ENCODE measurements around the gene XBP1.
"Not testable (repeated sequence)": the region's sequence is repeated elsewhere in the genome, so short reads cannot be mapped to it uniquely, and the experiment has no call there.

Gene XBP1

DNA sequence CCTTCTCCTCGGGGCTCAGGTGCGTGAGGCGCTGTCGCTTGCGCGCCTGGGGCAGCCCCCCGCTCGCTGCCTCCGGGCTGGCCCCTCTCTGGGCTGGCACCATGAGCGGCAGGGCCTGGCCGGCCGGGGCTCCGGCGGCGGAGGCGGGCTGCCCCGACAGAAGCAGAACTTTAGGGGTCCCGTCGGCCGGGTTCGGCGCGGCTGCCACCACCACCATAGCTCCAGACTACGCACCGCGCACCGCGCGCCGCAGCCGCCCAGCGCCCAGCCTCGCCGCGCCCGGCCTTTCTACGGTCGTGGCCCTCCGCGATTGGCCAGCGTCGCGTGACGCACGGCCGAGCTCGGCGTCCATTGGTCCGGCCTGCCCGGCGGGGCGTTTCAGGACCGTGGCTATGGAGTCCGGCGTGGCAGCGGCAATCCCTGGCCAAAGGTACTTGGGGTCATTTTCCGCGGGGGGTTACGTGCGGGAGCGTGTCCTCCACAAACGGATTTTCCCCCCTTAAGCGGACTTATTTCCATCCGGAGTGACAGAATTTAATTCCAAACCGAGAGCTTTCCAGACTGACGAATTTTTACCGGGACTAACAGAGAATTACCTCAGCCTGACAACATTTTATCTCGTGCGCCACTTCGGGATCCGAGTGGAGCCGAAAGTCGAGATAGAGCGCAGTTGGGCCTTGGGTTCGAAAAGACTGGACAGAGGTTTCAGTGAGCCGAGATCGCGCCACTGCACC is at the start of gene XBP1:
Gene XBP1 (minus strand): TSS at position 262 of the 734 bp plus-strand sequence.
- peak; percentile 88 for DNase-seq

DNA sequence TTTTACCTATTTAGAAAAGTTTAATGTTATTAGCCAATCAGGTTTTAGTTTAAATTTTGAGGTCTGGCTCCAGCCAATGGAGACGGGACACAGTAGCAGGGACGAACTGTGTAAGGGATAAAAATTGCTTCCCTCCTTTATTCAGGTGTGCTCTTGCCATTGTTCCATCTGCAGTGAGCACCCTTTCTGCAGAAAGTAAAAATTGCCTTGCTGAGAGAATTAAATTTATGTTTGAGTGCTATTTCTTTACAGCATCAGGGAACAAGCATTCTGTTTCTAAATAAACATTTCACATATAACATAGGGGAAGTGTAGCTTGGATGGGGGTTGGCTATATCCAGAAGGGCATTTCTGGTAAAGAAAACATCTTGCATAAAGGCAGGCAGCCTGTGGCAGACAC is 46.6 kb upstream of the XBP1 start:
- no peak for DNase-seq

DNA sequence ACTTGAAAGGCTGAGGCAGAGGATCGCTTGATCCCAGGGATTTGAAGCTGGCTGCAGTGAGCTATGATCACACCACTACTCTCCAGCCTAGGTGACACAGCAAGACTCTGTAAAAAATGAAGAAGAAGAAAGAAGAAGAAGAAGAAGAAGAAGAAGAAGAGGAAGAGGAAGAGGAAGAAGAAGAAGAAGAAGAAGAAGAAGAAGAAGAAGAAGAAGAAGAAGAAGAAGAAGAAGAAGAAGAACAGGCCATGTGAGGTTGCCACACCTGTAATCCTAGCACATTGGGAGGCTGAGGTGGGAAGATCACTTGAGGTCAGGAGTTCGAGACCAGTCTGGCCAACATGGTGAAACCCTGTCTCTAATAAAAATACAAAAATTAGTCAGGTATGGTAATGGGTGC is 43.9 kb upstream of the XBP1 start:
- not testable (repeated sequence) for DNase-seq

DNA sequence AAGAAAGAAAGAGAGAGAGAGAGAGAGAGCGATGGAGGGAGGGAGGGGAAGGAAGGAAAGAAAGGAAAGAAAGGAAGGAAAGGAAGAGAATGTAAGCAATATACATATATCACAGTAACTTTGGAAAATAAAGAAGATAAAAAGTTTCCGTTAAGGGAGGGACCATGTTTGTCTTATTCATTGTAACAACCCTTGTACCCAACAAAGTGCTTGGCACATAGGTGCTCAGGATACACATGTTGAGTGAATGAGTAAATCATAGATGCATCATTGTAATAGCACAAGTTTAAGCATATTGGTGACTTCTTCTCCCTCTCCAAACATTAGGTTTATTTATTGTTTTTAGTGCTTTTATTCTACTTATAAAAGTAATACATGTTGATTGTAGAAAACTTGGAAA is 43.3 kb upstream of the XBP1 start:
- DNase-seq: no peak

DNA sequence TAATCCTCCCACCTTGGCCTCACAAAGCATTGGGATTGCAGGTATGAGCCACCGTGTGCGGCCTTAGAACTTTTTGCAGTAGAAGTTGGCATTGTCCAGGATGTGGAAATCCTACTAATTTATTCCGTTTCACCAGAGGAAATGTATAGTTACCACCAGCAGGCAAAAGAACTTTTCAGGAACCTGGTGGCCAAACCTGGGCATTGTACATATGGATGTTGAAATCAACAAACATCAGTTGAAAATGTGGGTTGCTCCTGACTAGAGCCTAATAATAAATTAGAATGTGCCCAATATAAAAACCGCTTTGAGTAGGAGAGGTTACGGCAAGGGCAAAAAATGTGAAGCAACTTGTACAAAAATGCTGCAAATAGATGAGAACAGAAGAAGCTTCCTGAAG is 40.7 kb upstream of the XBP1 start:
- no peak for DNase-seq

DNA sequence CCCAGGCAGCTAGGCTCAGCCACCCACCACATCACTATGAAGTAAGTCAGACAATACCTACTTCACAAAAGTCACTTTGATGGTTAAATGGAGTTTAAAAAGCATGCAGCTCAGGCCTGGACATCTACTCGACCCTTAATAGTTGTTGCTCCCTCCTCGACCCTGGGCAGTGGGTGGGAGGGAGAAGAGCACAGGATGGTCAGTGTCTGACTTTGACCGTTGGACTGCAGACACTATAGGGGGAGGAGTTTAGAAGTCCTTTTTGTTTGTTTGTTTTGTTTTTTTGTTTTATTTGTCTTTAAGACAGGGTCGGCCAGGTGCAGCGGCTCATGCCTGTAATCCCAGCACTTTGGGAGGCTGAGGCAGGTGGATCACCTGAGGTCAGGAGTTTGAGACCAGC is 38.6 kb upstream of the XBP1 start:
- no peak for DNase-seq

DNA sequence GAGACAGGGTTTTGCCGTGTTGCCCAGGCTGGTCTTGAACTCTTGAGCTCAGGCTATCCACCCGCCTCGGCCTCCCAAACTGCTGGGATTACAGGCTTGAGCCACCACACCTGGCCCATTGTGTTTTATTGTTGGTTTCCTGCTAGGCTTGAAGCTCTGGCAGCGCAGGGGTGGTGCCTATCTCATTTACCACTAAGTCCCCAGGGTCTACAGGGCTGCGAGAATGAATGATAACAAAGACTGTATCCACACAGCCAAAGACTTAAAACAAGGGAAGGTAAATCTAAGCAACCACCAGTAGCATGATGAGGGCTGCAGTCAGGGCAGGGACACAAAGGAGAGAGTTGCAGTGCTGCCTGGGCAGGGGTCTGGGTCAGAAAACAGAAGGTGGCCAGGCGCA is 37.3 kb upstream of the XBP1 start:
- DNase-seq: no peak

DNA sequence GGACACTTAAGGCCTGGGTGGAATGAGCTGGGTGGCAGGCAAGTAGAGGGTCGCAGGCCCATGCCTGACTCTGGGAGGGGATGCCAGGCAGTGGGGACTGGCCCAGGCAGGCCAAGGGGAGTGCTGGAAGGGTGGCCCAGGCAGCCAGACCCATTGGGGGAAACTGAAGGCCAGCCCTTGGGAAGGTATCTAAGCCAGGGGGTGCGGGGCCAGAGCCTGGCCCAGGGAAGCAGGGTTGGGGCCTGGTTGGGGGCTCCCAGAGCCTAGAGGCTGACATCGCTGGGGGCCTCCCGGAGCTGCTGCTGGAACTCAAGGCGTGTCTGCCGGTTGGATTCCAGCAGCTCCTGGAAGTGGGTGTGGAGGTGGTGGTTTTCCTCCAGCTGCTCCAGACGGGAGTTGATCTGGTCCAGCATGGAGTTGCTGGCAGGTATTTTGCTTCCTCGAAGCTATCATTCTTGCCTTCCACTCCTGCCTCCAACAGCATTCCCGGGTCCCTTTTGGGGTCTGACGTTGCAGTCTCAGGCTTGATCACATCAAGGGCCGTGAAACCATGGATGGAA is 35.3 kb upstream of the XBP1 start:
- no peak for DNase-seq

DNA sequence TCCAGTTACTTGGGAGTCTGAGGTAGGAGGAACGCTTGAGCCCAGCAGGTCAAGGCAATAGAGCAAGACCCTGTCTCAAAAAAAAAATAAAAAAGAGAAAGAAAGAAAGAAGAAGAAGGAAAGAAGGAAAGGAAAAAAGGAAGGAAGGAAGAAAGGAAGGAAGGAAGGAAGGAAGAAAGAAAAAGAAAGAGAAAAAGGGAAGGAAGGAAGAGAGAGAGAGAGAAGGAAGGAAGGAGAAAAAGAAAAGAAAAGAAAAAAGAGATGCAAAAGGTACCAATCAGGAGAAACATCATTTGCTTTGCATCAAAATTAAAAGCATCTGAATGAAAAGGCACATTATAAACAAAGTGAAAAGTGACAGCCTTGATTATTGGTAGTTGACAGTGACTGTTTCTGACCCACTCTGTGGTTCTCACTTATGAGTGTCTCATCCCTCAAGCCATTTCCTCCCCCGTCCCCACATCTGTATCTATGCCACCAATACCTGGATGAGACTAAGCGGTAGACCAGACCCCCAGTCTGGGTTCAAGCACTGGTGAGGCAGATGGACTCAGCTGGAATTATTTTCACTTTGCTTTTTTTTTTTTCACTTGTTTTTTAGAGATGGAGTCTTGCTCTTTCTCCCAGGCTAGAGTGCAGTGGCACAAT is 33.0 kb upstream of the XBP1 start:
- no peak for DNase-seq

DNA sequence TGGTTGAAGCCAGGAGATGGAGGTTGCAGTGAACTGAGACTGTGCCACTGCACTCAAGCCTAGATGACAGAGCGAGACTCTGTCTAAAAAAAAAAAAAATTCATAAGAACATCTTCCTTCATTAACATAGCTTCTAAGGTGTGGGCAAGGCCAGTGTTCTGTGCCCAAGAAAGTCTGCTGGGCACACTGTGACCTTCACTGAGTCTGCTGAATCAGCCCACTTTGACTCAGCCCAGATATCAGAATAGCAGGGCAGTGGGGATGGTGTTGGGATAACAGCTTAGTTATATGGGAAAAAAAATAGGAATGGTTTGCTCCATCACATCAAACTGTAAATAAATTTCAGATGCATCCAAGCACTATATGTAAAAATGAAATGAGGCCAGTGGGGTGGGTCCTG is 32.4 kb upstream of the XBP1 start:
- no peak for DNase-seq

DNA sequence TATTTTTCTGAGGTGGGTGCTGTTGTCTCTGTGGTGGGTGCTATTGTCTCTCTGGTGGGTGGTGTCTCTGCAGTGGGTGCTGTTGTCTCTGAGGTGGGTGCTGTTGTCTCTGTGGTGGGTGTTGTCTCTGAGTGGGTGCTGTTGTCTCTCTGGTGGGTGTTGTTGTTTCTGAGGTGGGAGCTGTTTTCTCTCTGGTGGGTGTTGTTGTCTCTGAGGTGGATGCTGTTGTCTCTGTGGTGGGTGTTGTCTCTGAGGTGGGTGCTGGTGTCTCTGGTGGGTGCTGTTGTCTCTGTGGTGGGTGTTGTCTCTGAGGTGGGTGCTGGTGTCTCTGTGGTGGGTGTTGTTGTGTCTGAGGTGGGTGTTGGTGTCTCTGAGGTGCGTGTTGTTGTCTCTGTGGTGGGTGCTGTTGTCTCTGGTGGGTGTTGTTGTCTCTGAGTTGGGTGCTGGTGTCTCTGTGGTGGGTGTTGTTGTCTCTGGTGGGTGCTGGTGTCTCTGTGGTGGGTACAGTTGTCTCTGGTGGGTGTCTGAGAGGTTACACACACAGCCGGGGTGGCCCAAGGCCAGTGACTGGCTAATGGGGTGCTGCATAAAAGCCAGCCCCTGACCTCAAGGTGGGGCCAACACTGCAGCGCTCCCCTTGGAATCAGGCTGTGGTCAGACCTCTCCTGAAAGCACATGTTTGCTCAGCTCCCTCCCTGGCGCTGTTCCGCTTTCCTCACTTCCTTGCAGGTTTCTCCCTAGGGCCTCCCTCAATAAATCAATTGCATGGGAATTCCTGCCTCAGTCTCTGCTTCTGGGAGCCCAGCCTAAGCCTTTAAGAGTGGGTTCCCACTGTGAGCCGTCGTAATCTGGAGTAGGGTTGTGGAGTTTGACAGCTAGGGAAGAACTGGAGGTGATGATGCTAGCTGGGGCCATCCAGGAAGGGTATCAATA is 31.0 kb upstream of the XBP1 start:
- no peak for DNase-seq

DNA sequence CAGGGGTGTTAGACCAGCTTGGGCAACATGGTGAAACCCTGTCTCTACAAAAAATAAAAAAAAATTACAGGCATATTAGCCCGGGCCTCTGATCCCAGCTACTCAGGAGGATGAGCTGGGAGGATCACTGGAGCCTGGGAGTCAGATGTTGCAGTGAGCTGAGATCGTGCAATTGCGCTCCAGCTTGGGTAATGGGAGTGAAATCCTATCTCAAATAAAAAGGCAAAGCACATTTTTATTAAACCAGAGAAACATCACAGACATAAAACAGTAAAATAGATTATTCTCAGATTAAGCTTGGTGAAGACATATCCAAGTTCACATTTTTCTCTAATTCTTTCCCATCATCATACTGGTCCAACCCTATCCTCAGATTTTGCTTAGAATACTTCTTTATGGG is 30.1 kb upstream of the XBP1 start:
- DNase-seq: no peak

DNA sequence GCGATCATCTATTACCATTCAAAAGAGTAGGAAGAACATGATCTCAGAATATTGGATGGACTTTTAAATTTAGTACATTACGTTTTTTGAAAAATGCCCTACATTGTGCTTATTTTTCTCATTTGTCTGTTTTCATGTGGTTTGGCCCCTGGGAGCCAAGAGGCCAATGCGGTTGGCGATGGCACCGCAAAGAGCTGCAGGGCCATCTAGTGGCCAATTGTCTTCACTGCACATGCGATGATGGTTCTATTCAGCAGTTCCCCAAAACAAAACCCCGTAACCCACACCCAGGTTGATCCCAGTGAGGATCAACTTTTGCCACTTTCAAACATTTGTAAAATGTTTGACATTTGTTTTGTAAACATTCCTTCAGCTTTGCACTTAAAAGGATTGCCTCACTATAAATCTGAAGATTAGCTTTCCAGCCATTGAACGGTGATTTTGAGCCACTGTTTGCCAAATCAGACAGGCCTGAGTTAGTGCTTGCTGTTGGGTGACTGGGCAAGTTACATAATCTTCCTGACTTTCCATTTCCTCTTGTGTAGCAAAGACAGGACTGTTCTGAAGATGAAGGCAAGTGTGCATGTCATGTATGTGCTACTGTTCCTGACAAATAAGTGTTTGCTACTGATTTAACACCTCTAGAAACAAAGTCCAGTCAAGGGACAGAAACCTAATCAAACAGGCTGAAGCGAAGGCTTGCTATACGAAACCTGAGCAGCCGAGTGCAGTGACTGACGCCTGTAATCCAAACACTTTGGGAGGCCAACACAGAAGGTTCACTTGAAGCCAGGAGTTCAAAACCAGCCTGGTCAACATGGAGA is 29.2 kb upstream of the XBP1 start:
- DNase-seq: no peak

DNA sequence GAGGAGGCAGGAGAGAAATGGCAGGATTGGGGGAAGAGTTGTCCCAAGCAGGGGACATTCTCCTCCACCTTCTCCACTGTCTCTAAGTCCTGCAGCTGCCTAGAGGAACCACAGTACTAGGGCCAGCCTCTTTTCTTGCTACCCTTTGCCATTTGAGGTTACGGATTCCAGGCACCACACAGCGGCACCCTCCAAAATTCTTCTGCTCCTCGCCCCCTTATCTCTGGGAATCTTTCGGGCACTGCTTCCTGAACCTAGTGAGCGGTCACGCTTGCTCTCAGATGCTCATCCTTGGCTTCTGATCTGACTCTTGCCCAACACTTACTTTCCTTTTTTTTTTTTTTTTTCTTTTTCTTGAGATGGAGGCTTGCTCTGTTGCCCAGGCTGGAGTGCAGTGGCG is 26.6 kb upstream of the XBP1 start:
- DNase-seq: no peak

DNA sequence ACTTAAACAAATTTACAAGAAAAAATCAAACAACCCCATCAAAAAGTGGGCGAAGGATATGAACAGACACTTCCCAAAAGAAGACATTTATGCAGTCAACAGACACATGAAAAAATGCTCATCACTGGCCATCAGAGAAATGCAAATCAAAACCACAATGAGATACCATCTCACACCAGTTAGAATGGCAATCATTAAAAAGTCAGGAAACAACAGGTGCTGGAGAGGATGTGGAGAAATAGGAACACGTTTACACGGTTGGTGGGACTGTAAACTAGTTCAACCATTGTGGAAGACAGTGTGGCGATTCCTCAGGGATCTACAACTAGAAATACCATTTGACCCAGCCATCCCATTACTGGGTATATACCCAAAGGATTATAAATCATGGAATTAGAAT is 26.1 kb upstream of the XBP1 start:
- not testable (repeated sequence) for DNase-seq

DNA sequence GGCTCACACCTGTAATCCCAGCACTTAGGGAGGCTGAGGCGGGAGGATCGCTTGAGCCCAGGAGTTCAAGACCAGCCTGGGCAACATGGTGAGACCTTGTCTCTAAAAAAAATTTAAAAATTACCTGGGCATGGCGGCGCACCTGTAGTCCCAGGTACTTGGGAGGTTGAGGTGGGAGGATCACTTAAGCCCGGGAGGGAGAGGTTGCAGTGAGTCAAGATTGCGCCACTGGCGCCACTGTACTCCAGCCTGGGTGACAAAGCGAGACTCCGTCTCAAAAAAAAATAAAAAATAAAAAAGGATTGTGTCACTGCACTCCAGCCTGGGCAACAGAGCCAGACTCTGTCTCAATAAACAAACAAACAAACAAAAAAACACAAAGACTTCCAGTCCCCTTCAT is 24.1 kb upstream of the XBP1 start:
- DNase-seq: not testable (repeated sequence)

DNA sequence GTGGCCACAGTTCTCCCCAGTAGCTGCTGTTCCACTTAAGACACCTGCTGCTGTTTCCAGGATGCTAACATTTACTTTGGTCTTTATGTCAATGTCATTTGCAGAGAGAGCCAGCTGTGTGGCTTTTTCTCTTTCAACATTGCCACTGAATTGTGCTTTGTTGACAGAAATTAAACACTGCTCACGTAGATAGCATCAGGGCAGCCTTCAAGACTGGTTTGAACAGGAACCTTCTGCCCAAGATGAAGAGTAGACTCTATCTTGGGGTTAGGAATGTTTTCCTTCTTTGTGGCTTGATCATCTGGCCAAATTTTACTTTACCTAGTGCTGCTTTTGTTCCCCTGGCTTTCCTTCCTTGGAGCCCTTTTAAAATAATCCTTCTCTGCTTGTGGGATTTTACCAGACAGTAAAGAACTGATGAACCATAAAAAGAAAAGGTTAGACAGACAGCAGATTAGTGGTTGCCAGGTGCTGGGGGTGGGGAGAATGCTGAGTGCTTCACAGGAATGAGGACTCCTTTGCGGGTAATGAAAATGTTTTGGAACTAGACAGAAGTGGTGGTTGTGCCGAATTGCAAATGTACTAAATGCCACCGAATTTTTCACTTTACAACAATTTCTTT is 22.7 kb upstream of the XBP1 start:
- no peak for DNase-seq

DNA sequence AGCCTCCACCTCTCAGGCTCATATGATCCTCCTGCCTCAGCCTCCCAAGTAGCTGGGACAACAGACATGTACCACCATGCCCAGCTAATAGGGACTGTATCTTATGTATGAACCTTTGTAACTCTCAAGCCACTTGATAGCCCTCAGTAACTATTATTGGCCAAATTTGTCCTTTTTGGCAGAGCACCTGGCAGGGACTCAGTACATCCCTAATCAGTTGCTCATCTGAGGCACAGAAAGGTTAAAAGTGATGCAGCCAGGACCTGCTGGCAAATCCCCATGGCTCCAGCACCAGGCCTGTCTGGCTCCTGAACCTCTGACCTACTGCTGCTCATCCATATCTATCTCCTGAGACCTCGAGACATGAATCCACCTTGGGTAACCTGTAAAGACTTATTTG is 21.1 kb upstream of the XBP1 start:
- no peak for DNase-seq

DNA sequence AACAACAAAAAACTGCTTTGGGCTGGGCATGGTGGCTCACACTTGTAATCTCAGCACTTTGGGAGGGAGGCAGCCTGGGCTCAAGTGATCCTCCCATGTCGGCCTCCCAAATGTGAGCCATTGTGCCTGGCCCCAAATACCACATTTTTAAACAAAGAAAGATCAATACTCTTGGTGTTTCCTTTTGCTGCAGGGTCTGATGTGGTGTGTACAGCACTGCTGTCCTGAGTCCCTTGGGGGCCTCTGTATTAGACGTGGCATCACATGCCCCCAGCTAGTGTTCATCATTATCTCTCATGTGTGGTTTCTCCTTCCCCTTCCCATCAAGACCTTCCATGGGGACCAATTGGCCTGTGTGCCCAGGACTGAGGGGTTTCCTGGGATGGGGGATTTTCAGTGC is 20.5 kb upstream of the XBP1 start:
- DNase-seq: no peak

DNA sequence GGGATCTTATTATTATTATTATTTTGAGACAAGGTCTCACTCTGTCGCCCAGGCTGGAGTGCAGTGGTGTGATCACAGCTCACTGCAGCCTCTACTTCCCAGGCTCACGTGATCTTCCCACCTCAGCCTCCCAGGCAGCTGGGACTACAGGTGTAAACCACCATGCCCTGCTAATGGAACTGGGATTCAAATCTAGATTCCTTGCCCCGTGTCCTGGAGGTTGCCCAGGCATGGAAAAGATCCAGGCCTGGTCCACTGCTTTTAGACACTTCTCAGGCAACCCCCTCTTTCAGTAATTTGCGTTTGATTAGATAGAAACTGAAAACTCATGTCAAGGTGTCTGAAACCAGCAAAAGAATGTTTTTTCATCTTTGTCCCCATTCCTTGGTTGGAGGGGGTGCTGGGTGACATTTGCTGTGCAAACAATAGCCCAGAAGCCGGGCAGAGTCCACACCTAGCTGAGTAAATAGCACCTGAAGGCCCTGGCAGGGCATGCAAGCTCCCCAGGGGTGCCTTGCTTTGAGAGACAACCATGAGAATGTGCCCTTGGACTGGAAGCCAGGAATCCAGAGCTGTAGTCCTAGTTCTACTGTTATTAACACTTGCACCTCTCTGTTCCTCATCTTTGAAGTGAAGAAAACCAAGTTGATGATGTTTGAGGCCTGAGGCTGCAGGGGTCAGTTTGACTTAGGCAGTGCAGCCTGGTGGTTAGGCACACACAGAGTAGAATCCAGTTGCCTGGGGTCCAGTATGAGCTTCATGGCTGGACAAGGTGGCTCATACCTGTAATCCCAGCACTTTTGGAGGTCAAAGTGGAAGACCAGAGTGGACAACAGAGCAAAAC is 19.1 kb upstream of the XBP1 start:
- DNase-seq: no peak

Data from cortex of kidney (tissue), 1 donor.